Fibroblast of villous mesenchyme (primary cell): ENCODE measurements around the gene SPTSSB. TPM values are rescaled to one million over a fixed set of nuclear protein-coding genes. Genes with fewer than 3 reads are reported as not detected.

ENCODE experiments used
- DNase-seq: peaks from one replicate; pipeline ENCODE4 v3.0.0-alpha.2; 2010; ENCODE audit warnings: low read depth
- H3K4me3 ChIP-seq: 2 replicates; pipeline ENCODE4 v1.5.1; 2011; ENCODE audit warnings: low read depth, mild to moderate bottlenecking, low read length
- CTCF ChIP-seq: IDR thresholded peaks from 2 replicates; pipeline ENCODE4 v1.5.1; 2012; ENCODE audit warnings: low read depth, mild to moderate bottlenecking, low read length; ENCODE audit not compliant: insufficient read depth
- total RNA-seq: library from RNA; depleted of rRNA; stranded (reverse); fragments of >200 nt; gene quantifications from 2 replicates; pipeline ENCODE4 v1.2.3, GENCODE V29; 2012

The SPTSSB gene
- total RNA-seq, 1 donor, result not detected

DNA sequence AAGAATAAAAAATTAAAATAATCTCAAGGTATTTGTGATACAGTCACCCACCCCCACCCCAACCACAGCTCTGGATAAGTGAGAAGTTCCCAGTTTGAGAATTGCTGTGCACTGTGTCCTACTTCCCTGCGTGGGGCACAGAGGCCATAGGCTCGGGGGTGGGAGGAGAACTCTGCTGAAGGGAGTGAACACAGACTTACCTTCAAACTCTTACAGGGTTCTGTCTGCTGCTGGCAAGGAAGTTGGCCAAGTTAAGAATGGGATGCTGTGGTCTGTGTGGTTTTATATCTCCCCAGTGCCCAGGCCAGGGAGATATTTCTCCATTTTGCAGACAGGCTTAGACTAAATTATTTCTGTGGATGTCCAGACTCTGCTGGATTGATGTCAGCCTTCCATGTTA, 37.6 kb downstream of the SPTSSB start:
- TF ChIP-seq CTCF, result no peak
- H3K4me3 ChIP-seq, result no peak overlapping the region
- no peak for DNase-seq

- no peak for DNase-seq
- TF ChIP-seq CTCF, result no peak
- H3K4me3 ChIP-seq, result no peak overlapping the region
Measured at GRCh38 chr3:161332792-161333191, 38.5 kb downstream of the SPTSSB start.

GRCh38 chr3:161325059-161325458, 46.3 kb downstream of the SPTSSB start:
- no peak for TF ChIP-seq CTCF

GRCh38 chr3:161323926-161324621, 47.2 kb downstream of the SPTSSB start:
- peak; percentile 32 for DNase-seq
- H3K4me3 ChIP-seq, result no peak overlapping the region
- no peak for TF ChIP-seq CTCF

More at GRCh38 chr3:161325059-161325458, 46.3 kb downstream of the SPTSSB start:
- no peak for DNase-seq
- no peak overlapping the region for H3K4me3 ChIP-seq

- no peak for TF ChIP-seq CTCF
- peak; percentile 14 for DNase-seq
- H3K4me3 ChIP-seq, result no peak overlapping the region
Measured at GRCh38 chr3:161322781-161323568, 48.3 kb downstream of the SPTSSB start.

- DNase-seq, result no peak
- no peak overlapping the region for H3K4me3 ChIP-seq
- TF ChIP-seq CTCF, result no peak
Measured at GRCh38 chr3:161320837-161321236, 50.5 kb downstream of the SPTSSB start.
